ENCODE measurements around the gene CMTR1.

- TF ChIP-seq CTCF (IDR thresholded peaks at IDR 0.05; ENCODE audit: insufficient read depth, low read length): no peak
- TF ChIP-seq, protein P1, sequence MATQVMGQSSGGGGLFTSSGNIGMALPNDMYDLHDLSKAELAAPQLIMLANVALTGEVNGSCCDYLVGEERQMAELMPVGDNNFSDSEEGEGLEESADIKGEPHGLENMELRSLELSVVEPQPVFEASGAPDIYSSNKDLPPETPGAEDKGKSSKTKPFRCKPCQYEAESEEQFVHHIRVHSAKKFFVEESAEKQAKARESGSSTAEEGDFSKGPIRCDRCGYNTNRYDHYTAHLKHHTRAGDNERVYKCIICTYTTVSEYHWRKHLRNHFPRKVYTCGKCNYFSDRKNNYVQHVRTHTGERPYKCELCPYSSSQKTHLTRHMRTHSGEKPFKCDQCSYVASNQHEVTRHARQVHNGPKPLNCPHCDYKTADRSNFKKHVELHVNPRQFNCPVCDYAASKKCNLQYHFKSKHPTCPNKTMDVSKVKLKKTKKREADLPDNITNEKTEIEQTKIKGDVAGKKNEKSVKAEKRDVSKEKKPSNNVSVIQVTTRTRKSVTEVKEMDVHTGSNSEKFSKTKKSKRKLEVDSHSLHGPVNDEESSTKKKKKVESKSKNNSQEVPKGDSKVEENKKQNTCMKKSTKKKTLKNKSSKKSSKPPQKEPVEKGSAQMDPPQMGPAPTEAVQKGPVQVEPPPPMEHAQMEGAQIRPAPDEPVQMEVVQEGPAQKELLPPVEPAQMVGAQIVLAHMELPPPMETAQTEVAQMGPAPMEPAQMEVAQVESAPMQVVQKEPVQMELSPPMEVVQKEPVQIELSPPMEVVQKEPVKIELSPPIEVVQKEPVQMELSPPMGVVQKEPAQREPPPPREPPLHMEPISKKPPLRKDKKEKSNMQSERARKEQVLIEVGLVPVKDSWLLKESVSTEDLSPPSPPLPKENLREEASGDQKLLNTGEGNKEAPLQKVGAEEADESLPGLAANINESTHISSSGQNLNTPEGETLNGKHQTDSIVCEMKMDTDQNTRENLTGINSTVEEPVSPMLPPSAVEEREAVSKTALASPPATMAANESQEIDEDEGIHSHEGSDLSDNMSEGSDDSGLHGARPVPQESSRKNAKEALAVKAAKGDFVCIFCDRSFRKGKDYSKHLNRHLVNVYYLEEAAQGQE (IDR thresholded peaks at IDR 0.05; ENCODE audit: insufficient replicate concordance, low read depth): no peak
- no peak for TF ChIP-seq POLR2AphosphoS5 (IDR thresholded peaks at IDR 0.05; ENCODE audit: low read depth)
- TF ChIP-seq SPI1 (IDR thresholded peaks at IDR 0.05; ENCODE audit: borderline replicate concordance, low read depth): no peak
Measured at GRCh38 chr6:37418722-37419121, 14.3 kb upstream of the CMTR1 start.
